ENCODE results near the gene BEND5. TPM values are rescaled to one million over a fixed set of nuclear protein-coding genes. Genes with fewer than 3 reads are reported as not detected.

BEND5 gene
- total and polyA plus RNA-seq, 10 of the 15 experiments (the other 5 are each of a cell fraction or from before 2014, with no cell fraction given) = 0.26 TPM; not detected in 9

DNA sequence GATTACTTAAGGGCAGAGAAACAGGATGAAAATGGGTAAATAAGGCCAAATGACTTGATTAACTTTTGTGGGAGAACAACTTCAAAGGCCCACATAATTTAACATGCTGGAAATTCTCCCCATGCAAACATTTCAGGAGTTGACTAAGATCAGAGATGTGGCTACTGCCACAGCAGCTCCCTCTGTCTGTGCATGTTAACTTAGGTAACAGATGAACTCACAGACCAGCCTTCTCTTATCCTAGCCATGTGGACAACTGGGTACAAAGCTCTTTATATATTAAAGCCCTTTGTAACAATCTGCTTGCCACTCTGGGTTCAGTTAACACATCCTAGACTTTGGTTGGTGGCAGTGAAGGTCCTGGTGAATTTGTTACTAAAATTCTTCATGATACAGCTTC is 33.2 kb downstream of the BEND5 start:
- in situ Hi-C loops (cut with MboI) = no loop called here
- ChIA-PET SMC1A (ENCODE audit: uncharacterized antibody, unreplicated experiment) (interaction anchor here (1.0 kb wide), 1 partner anchor 25 kb away, joined by 3 read pairs; no protein-coding TSS in a partner anchor), RAD21 (ENCODE audit: unreplicated experiment) (no interaction called here), POLR2A (no interaction called here), CTCF (interaction anchor here (0.8 to 1.7 kb wide), 2 partner anchors 8 to 65 kb away, joined by 4 to 5 read pairs; no protein-coding TSS in a partner anchor)
- Histone ChIP-seq H3K79me2 (ENCODE audit: control insufficient read depth, insufficient read depth, low read length) (no peaks in the 10 kb centered on the region), H3K27ac (ENCODE audit: control insufficient read depth, insufficient read depth) (no peak overlapping the region), H3K4me2 (ENCODE audit: control insufficient read depth, insufficient read depth) (no peak overlapping the region), H3K36me3 (ENCODE audit: control insufficient read depth in 2 of 2, insufficient read depth in 2 of 2, low read length in 1 of 2) (no peaks in the 10 kb centered on the region), H4K20me1 (ENCODE audit: control insufficient read depth, insufficient read depth) (no peaks in the 10 kb centered on the region), H3K9me3 (replicated peaks; ENCODE audit: control insufficient read depth, insufficient read depth, low read length) (no peaks in the 10 kb centered on the region), H3K27me3 (replicated peaks in 1 of 2; ENCODE audit: control insufficient read depth in 2 of 2, insufficient read depth in 2 of 2, low read length in 1 of 2) (no peaks in the 10 kb centered on the region; a peak in 1 of 4 replicates), H3K9ac (ENCODE audit: control insufficient read depth, insufficient read depth, low read length) (no peak overlapping the region), H3K4me3 (no peak overlapping the region), H2AFZ (ENCODE audit: control insufficient read depth, low read depth, low read length) (no peak overlapping the region), H3K4me1 (ENCODE audit: control insufficient read depth, insufficient read depth, low read length) (no peaks in the 10 kb centered on the region)
- no TSS peak for BruUV-seq (replicated peaks)
- intact Hi-C loops (cut with micrococcal nuclease; ENCODE audit: unreplicated experiment) = no loop called here
- TF ChIP-seq TAF1 (IDR thresholded peaks at IDR 0.05; ENCODE audit: borderline replicate concordance, low read depth, low read length) (no peak), ZSCAN29 (IDR thresholded peaks at IDR 0.05) (no peak), CBX3 (IDR thresholded peaks at IDR 0.05; ENCODE audit: borderline replicate concordance, low read depth) (no peak), MXI1 (IDR thresholded peaks at IDR 0.05; ENCODE audit: low read depth, low read length) (no peak), IKZF2 (IDR thresholded peaks at IDR 0.05) (no peak), NFYB (IDR thresholded peaks at IDR 0.05; ENCODE audit: insufficient read depth, low read depth, low read length) (no peak), RUNX3 (IDR thresholded peaks at IDR 0.05; ENCODE audit: low read length) (no peak), CHD4 (IDR thresholded peaks at IDR 0.05) (no peak), RB1 (IDR thresholded peaks at IDR 0.05; ENCODE audit: borderline replicate concordance) (no peak)
- DNase-seq (ENCODE audit: low read depth, low spot score) (no peak), FAIRE-seq (no peak), ATAC-seq (no peak)

- no peak overlapping the region for H2AFZ ChIP-seq (ENCODE audit: control insufficient read depth, low read depth, low read length)
- no peaks in the 10 kb centered on the region for H3K36me3 ChIP-seq (ENCODE audit: control insufficient read depth in 2 of 2, insufficient read depth in 2 of 2, low read length in 1 of 2)
- SMC1A ChIA-PET (ENCODE audit: uncharacterized antibody, unreplicated experiment) = no interaction called here
- no peaks in the 10 kb centered on the region for H3K4me1 ChIP-seq (ENCODE audit: control insufficient read depth, insufficient read depth, low read length)
- intact Hi-C loops (cut with micrococcal nuclease; ENCODE audit: unreplicated experiment) (no loop called here), in situ Hi-C loops (cut with MboI) (no loop called here)
- H3K9ac ChIP-seq (ENCODE audit: control insufficient read depth, insufficient read depth, low read length) = no peak overlapping the region
- H3K4me3 ChIP-seq = no peak overlapping the region
- no peak overlapping the region for H3K4me2 ChIP-seq (ENCODE audit: control insufficient read depth, insufficient read depth)
- RAD21 ChIA-PET (ENCODE audit: unreplicated experiment) = no interaction called here
- H3K27ac ChIP-seq (ENCODE audit: control insufficient read depth, insufficient read depth) = no peak overlapping the region
- no peak for DNase-seq (ENCODE audit: low read depth, low spot score)
- CTCF ChIA-PET = no interaction called here
- H3K27me3 ChIP-seq (replicated peaks in 1 of 2; ENCODE audit: control insufficient read depth in 2 of 2, insufficient read depth in 2 of 2, low read length in 1 of 2) = no peaks in the 10 kb centered on the region; a peak in 1 of 4 replicates
- no TSS peak for BruUV-seq (replicated peaks)
- POLR2A ChIA-PET = no interaction called here
- FAIRE-seq = no peak
- no peak for ATAC-seq
- no peaks in the 10 kb centered on the region for H4K20me1 ChIP-seq (ENCODE audit: control insufficient read depth, insufficient read depth)
- no peaks in the 10 kb centered on the region for H3K9me3 ChIP-seq (replicated peaks; ENCODE audit: control insufficient read depth, insufficient read depth, low read length)
- H3K79me2 ChIP-seq (ENCODE audit: control insufficient read depth, insufficient read depth, low read length) = no peaks in the 10 kb centered on the region
- WGBS (ENCODE audit: insufficient coverage, insufficient replicate concordance, low lambda C conversion rate, missing lambda C conversion rate) = 47% methylated on average over 7 of the region's 7 CpGs
- no peak for TF ChIP-seq JUND (IDR thresholded peaks at IDR 0.05; ENCODE audit: low read depth, low read length)
- no peak for TF ChIP-seq SIX5 (IDR thresholded peaks at IDR 0.05; ENCODE audit: low read depth, low read length, severe bottlenecking)
- no peak for TF ChIP-seq SPI1 (IDR thresholded peaks at IDR 0.05; ENCODE audit: borderline replicate concordance, insufficient read depth, low read depth, low read length)
- TF ChIP-seq ESRRA (IDR thresholded peaks at IDR 0.05; ENCODE audit: low read length) = no peak
- TF ChIP-seq KDM1A (IDR thresholded peaks at IDR 0.05; ENCODE audit: borderline replicate concordance) = no peak
- TF ChIP-seq HSF1 (IDR thresholded peaks at IDR 0.05; ENCODE audit: low read depth, low read length) = no peak
- no peak for TF ChIP-seq CEBPZ (IDR thresholded peaks at IDR 0.05; ENCODE audit: low read depth, low read length)
Measured at GRCh38 chr1:48741380-48741779, 35.3 kb downstream of the BEND5 start.

Data from GM12878 (cell line).